Measurements from ENCODE around the gene GSC2.

DNA sequence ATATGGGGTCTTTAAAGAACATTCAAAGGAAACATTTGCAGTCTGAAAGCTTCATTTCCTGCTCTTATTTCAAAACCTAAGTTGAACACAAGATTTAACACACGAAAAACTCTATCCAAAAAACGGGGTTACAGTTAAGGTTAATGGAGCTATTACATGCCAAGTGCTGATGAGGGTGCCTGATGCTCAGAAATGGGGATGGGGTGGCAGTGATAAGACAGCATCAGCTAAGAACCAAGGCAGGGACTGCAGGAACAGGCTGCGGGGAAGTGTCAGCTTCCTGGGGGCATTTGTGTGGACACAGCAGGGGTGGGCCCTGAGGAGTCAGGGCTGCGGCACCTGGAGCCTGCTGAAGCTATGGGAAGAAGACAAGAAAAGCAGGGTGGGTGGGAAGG lies 40.0 kb downstream of the GSC2 start:
- TF ChIP-seq POLR2A (IDR thresholded peaks at IDR 0.05) (no peak), CTCF (IDR thresholded peaks at IDR 0.05) (no peak)
